ENCODE measurements around the gene PMM2.

PMM2 gene

DNA sequence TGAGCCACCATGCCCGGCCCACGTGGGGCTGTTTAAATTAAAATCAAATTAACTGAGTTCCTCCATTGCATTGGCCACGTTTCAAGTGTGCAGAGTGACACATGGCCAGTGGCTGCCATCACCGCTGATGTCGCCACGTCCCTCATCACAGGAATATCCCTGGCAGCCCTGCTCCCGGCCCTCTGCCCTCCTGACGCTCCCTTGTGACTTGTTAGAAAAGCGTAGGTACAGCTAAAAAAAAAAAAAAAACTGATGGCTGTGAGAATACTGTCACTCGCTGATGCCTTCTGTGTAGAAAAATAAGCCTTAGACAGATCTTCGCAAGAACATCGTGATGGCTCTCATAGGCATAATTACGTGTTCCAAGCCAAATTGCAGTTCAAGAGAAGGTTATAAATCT is 49.5 kb downstream of the PMM2 start:
- 94% methylated on average over 13 of the region's 13 CpGs for WGBS
- no peaks in the 10 kb centered on the region for H3K4me1 ChIP-seq (ENCODE audit: insufficient read depth, low read length)
- H3K9me3 ChIP-seq (ENCODE audit: insufficient read depth, low read depth, low read length), result no peaks in the 10 kb centered on the region
- H3K9ac ChIP-seq (ENCODE audit: low read depth, low read length), result no peak overlapping the region
- H3K27ac ChIP-seq (ENCODE audit: low read depth, low read length), result no peak overlapping the region
- H3K36me3 ChIP-seq (ENCODE audit: insufficient read depth, low read length), result peaks cover 48% of the 10 kb centered on the region
- H3K27me3 ChIP-seq (ENCODE audit: insufficient read depth, low read length), result no peaks in the 10 kb centered on the region
- H3K4me3 ChIP-seq (ENCODE audit: low read length), result no peak overlapping the region

DNA sequence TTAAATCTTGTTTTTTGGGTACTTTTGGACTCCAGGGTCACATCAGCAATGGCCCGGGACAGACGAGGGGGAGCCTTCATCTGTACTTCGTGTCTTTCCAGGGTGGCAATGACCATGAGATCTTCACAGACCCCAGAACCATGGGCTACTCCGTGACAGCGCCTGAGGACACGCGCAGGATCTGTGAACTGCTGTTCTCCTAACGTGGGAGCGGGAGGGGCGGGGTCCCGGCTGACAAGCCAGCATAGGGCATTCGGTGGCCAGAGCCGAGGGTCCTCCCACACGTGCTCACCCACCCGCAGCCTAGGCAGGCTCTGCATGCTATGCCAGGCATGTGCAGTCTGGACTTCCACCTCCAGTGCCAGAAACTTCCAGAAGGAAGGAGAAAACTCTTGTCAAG is 50.0 kb downstream of the PMM2 start:
- 94% methylated on average over 15 of the region's 15 CpGs for WGBS
- no peaks in the 10 kb centered on the region for H3K9me3 ChIP-seq (ENCODE audit: insufficient read depth, low read depth, low read length)
- H3K4me3 ChIP-seq (ENCODE audit: low read length), result no peak overlapping the region
- peaks cover 52% of the 10 kb centered on the region for H3K36me3 ChIP-seq (ENCODE audit: insufficient read depth, low read length)
- no peak overlapping the region for H3K9ac ChIP-seq (ENCODE audit: low read depth, low read length)
- no peaks in the 10 kb centered on the region for H3K4me1 ChIP-seq (ENCODE audit: insufficient read depth, low read length)
- H3K27ac ChIP-seq (ENCODE audit: low read depth, low read length), result no peak overlapping the region
- H3K27me3 ChIP-seq (ENCODE audit: insufficient read depth, low read length), result no peaks in the 10 kb centered on the region

DNA sequence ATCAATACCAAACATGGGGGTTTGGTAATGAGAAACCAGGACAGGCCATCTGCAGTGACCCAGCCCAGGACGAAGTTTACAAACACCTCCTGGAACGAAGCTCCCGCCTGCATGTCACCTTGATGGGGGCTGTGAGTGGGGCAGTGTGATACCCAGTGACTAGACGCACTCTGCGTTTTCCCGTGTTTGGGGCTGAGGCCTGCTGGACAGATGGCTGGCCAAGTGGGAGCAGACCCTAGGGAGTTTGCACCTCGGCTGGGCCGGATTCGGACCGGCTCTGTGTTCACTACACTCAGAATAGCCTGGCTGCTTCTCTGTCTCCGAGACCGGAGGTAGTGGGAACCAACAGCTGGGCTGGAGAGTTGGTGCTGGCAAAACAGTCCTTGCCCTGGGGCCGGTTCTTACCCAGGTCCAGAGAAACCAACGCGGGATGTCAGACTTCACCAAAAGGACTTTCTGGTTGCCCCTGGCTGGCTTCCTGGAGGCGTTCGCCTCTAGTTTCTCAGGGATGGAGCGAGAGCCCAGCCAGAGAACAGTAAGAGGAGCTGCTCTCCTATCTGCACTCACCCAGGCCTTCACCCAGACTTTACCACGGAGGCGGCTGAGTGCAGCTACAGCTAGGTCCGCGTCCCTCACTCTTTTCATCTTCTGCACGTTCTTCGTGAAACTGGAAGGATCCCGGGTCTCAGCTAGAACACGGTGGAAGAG is 50.7 kb downstream of the PMM2 start:
- Histone ChIP-seq H3K27ac (ENCODE audit: low read depth, low read length) (peak overlapping the region; percentile 19; the same call in 1 of the 2 replicates), H3K9me3 (ENCODE audit: insufficient read depth, low read depth, low read length) (no peaks in the 10 kb centered on the region), H3K4me3 (ENCODE audit: low read length) (no peak overlapping the region), H3K36me3 (ENCODE audit: insufficient read depth, low read length) (peaks cover 60% of the 10 kb centered on the region), H3K27me3 (ENCODE audit: insufficient read depth, low read length) (no peaks in the 10 kb centered on the region), H3K4me1 (ENCODE audit: insufficient read depth, low read length) (peaks cover 4% of the 10 kb centered on the region; the same call in 1 of the 2 replicates), H3K9ac (ENCODE audit: low read depth, low read length) (no peak overlapping the region)
- 95% methylated on average over 26 of the region's 26 CpGs for WGBS

DNA sequence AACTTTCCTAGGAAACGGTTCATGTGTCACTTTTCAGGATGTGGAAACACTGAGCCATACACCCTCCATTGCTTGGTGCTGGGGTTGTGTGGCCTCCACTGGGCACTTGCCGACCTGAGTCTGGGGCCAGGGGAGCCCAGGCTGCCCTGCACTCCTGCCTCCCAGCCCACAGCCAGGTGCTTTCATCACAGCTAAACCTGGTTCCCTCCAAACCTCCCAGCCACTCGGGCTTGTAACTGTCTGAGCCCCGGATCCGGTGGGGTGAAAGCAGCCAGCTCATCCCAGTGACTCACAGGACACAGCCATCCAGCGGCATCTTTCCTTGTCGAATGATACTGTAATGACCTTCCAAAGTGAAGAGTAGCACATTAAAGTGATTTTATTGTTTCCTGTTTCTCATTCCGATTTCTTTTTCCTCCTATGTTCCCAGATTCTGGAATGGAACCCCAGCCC is 51.3 kb downstream of the PMM2 start:
- Histone ChIP-seq H3K4me1 (ENCODE audit: insufficient read depth, low read length) (peaks cover 6% of the 10 kb centered on the region; the same call in 1 of the 2 replicates), H3K9me3 (ENCODE audit: insufficient read depth, low read depth, low read length) (no peaks in the 10 kb centered on the region), H3K27me3 (ENCODE audit: insufficient read depth, low read length) (no peaks in the 10 kb centered on the region), H3K9ac (ENCODE audit: low read depth, low read length) (no peak overlapping the region), H3K4me3 (ENCODE audit: low read length) (no peak overlapping the region), H3K36me3 (ENCODE audit: insufficient read depth, low read length) (peaks cover 66% of the 10 kb centered on the region), H3K27ac (ENCODE audit: low read depth, low read length) (peak overlapping the region; percentile 28; the same call in 1 of the 2 replicates)
- WGBS, result 92% methylated on average over 8 of the region's 8 CpGs

DNA sequence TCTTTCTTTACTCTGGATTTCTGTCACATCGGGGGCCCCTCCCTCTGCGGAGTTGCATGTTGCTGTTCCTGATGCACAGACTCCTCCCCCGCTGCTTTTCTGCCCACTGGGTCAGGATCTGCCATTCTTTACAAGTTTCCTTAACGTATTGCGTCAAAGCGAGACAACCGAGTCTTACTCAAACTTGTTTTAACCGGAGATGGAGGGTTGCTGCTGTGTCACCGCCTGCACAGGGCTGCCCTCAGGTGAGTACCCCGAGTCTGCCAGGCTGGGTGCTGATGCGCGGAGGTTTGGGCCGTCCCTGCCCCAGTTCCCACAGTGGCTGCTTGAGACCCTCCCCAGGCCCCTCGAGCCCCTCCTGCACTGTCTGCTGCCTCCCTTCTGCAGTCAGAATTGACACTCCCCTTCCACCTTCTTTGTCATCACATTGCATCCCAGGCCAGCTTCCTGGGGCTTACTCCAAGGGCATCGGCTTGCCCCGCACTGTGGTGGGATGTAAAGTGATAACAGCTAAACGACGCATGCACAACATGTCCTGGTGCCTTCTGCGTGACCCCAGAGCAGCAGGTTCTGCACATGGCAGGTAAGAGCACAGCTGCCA is 51.9 kb downstream of the PMM2 start:
- peak overlapping the region; percentile 28; the same call in 1 of the 2 replicates for H3K27ac ChIP-seq (ENCODE audit: low read depth, low read length)
- peaks cover 6% of the 10 kb centered on the region; the same call in 1 of the 2 replicates for H3K4me1 ChIP-seq (ENCODE audit: insufficient read depth, low read length)
- no peak overlapping the region for H3K9ac ChIP-seq (ENCODE audit: low read depth, low read length)
- H3K4me3 ChIP-seq (ENCODE audit: low read length), result no peak overlapping the region
- no peaks in the 10 kb centered on the region for H3K9me3 ChIP-seq (ENCODE audit: insufficient read depth, low read depth, low read length)
- 87% methylated on average over 19 of the region's 19 CpGs for WGBS
- H3K27me3 ChIP-seq (ENCODE audit: insufficient read depth, low read length), result no peaks in the 10 kb centered on the region
- peaks cover 71% of the 10 kb centered on the region for H3K36me3 ChIP-seq (ENCODE audit: insufficient read depth, low read length)

DNA sequence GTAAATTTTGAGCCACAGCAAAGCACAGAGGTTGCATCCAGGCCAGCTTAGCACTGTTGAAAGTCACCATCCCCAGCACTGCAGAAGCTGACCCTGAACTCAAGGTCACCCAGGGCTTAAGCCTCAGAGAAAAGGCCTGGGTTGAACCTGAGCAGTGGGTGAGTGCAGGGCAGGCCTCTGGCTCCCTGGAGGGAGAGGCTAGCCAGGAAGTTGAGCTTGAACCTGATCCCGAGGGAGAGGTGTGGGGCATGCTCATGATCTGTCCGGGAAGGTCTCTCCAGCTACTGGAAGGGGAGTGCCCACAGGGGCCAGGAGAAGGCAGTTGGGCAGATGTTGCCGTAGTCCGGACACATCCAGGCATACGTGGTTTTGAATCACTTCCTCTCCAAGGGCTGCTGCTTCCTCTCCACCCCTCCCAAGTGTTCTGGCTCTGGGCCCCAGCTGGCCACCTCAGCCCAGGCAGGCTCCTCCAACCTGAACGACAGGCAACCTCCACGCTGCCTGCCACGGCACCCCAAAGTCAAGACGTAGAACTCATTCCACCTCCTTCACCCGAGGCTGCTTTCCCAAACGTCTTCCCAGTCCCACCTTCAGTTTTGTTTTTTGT is 52.7 kb downstream of the PMM2 start:
- H3K27me3 ChIP-seq (ENCODE audit: insufficient read depth, low read length), result no peaks in the 10 kb centered on the region
- H3K4me1 ChIP-seq (ENCODE audit: insufficient read depth, low read length), result peaks cover 6% of the 10 kb centered on the region; the same call in 1 of the 2 replicates
- peaks cover 80% of the 10 kb centered on the region for H3K36me3 ChIP-seq (ENCODE audit: insufficient read depth, low read length)
- peak overlapping the region; percentile 7; the same call in 1 of the 2 replicates for H3K27ac ChIP-seq (ENCODE audit: low read depth, low read length)
- 94% methylated on average over 11 of the region's 11 CpGs for WGBS
- no peak overlapping the region for H3K9ac ChIP-seq (ENCODE audit: low read depth, low read length)
- no peak overlapping the region for H3K4me3 ChIP-seq (ENCODE audit: low read length)
- no peaks in the 10 kb centered on the region for H3K9me3 ChIP-seq (ENCODE audit: insufficient read depth, low read depth, low read length)

DNA sequence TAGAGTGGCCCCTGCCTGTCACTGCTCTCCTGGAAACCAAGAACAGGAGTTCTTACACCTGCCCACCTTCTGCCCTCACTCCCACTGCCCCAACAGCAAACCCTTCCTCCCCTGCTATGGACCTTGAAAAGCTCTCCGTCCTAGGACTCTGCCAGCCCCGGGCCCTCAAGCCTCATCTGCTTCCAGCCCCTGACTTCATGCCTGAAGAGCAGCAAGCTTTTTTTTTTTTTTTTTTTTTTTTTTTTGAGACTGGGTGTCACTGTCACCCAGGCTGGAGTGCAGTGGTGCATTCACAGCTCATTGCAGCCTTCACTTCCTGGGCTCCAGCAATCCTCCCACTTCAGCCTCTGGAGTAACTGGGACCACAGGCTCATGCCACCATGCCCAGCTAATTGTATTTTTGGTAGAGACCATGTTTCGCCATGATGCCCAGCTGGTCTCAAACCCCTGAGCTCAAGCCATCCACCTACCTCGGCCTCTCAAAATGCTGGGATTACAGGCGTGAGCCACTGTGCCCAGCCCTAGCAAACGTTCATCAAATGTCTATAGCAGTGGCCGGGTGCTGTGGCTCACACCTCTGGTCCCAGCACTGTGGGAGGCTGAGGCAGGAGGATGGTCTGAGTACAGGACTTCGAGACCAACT is 54.2 kb downstream of the PMM2 start:
- Histone ChIP-seq H3K36me3 (ENCODE audit: insufficient read depth, low read length) (peaks cover 95% of the 10 kb centered on the region), H3K27me3 (ENCODE audit: insufficient read depth, low read length) (no peaks in the 10 kb centered on the region), H3K9ac (ENCODE audit: low read depth, low read length) (no peak overlapping the region), H3K4me1 (ENCODE audit: insufficient read depth, low read length) (peaks cover 6% of the 10 kb centered on the region; the same call in 1 of the 2 replicates), H3K27ac (ENCODE audit: low read depth, low read length) (no peak overlapping the region), H3K4me3 (ENCODE audit: low read length) (no peak overlapping the region), H3K9me3 (ENCODE audit: insufficient read depth, low read depth, low read length) (no peaks in the 10 kb centered on the region)
- 96% methylated on average over 8 of the region's 8 CpGs for WGBS

DNA sequence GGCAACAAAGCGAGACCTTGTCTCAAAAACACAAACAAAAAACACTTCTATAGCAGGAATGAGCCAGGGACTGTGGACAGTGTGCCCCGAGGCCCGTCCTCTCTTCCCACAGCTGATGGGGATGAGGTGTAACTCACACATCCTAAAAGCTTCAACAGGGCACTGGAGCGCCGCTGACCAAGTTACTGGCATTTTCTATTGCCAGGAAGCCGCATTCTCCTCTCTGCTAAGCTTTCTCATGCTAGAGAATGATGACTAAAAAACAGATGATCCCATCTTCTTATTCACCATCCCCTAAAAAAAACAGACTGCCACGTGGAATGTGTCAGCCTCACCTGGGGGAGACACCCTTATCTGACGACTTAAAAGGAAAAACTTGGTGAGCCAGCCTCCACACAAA is 54.9 kb downstream of the PMM2 start:
- WGBS, result 85% methylated on average over 8 of the region's 8 CpGs
- H3K9ac ChIP-seq (ENCODE audit: low read depth, low read length), result no peak overlapping the region
- H3K27ac ChIP-seq (ENCODE audit: low read depth, low read length), result peak overlapping the region; percentile 10; the same call in 1 of the 2 replicates
- H3K9me3 ChIP-seq (ENCODE audit: insufficient read depth, low read depth, low read length), result no peaks in the 10 kb centered on the region
- H3K27me3 ChIP-seq (ENCODE audit: insufficient read depth, low read length), result no peaks in the 10 kb centered on the region
- H3K4me1 ChIP-seq (ENCODE audit: insufficient read depth, low read length), result peaks cover 6% of the 10 kb centered on the region; the same call in 1 of the 2 replicates
- no peak overlapping the region for H3K4me3 ChIP-seq (ENCODE audit: low read length)
- peaks cover 92% of the 10 kb centered on the region for H3K36me3 ChIP-seq (ENCODE audit: insufficient read depth, low read length)

DNA sequence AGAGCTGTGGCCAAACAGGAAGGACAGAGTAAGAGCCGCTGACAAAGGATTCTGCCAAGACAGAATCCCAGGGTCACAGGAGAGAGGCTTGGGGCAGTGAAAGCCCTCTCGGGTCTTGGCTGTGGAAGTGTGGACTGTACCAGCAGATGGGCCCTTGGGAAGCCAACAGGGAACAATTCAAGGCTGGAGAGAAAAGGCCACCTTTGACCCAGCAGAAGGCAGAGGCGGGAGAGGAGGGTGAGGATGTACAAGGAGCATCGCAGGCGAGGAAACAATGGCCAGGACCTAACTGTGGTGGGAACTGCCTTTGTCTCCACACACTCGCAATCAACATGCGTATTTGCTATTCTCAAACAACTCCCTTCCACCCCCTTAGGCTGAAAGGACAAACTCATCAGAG is 55.5 kb downstream of the PMM2 start:
- 82% methylated on average over 7 of the region's 7 CpGs for WGBS
- Histone ChIP-seq H3K4me3 (ENCODE audit: low read length) (no peak overlapping the region), H3K27me3 (ENCODE audit: insufficient read depth, low read length) (no peaks in the 10 kb centered on the region), H3K9me3 (ENCODE audit: insufficient read depth, low read depth, low read length) (no peaks in the 10 kb centered on the region), H3K27ac (ENCODE audit: low read depth, low read length) (peak overlapping the region; percentile 66; the same call in 1 of the 2 replicates), H3K36me3 (ENCODE audit: insufficient read depth, low read length) (peaks cover 90% of the 10 kb centered on the region), H3K4me1 (ENCODE audit: insufficient read depth, low read length) (peaks cover 6% of the 10 kb centered on the region; the same call in 1 of the 2 replicates), H3K9ac (ENCODE audit: low read depth, low read length) (no peak overlapping the region)

DNA sequence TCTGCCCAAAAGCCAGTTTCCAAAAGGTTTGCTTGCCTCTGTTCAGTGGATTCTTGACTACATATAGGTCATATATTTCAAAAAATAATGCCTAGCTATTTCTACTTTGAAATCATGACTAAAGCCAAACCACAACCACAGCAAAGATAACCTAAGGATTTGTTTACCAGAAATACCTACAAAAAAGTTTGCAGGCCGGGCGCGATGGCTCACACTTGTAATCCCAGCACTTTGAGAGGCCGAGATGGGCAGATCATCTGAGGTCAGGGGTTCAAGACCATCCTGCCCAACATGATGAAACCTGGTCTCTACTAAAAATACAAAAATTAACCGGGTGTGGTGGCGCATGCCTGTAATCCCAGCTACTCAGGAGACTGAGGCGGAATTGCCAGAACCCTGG is 56.0 kb downstream of the PMM2 start:
- Histone ChIP-seq H3K9ac (ENCODE audit: low read depth, low read length) (no peak overlapping the region), H3K36me3 (ENCODE audit: insufficient read depth, low read length) (peaks cover 90% of the 10 kb centered on the region), H3K4me3 (ENCODE audit: low read length) (no peak overlapping the region), H3K27me3 (ENCODE audit: insufficient read depth, low read length) (no peaks in the 10 kb centered on the region), H3K9me3 (ENCODE audit: insufficient read depth, low read depth, low read length) (no peaks in the 10 kb centered on the region), H3K27ac (ENCODE audit: low read depth, low read length) (peak overlapping the region; percentile 66; the same call in 1 of the 2 replicates), H3K4me1 (ENCODE audit: insufficient read depth, low read length) (peaks cover 6% of the 10 kb centered on the region; the same call in 1 of the 2 replicates)
- WGBS, result 94% methylated on average over 7 of the region's 7 CpGs

All from HUES64 (cell line).